GM21717 (cell line): ENCODE measurements around the gene CLMN.

Experiments used
- ATAC-seq: cut with Tn5 transposase; IDR thresholded peaks from one replicate; pipeline ENCODE4 v1.9.1; 2021; ENCODE audit warnings: mild to moderate bottlenecking, moderate library complexity; ENCODE audit not compliant: unreplicated experiment

CLMN gene

DNA sequence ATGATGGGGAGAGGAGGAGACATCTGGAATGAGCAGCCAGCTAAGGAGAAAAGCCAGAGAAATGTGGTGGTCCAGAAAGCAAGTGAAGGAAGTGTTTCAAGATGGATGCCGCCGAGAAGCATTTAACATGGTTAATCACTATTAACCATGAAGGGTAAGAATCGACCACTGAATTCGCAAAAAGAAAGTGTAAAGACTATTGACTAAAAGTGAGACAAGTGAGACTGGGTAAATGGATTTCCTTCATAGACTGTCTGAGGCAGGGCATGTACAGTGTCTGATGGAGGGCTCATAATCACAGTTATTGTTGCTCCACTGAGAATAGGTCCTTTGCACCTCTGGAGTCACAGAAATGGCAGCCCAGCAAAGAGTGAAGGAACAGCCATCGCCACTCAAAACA lies 25.3 kb upstream of the CLMN start:
- ATAC-seq: no peak

DNA sequence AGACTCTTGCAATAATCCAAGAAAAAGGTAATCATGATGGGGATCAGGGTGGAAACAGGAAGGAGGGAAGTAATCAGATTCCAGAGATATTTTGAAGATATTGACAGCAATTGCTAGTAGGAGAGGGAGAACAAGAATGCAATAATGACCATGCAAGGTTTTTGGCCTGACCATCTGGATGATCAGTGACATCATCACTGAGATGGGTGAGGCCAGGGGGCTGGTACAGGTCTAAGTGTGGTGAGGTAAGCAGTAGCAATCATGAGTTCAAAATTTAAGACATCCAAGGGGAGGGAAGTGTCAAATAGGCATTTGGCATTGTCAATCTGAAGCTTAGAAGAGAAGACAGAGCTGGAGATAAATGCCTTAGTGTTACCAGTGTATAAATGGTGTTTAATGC lies 24.8 kb upstream of the CLMN start:
- ATAC-seq: no peak

DNA sequence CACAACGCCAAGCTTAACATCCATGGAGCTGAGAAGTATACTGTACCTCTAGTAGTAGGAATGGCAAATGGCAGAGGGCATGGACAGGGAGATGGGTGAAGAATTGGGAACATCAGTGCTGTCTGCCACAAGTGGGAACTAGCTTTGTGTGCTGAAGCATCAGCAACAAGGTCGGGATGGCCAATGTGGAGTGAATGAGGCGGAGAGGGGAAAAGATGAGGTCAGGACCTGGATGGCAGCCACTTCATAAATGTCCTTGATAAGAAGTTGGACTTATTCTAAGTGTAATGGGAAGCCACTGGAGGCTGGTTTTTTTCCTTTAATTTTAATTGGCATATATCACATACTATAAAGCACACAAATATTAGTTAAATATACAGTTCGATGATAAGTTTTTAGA lies 21.9 kb upstream of the CLMN start:
- no peak for ATAC-seq

DNA sequence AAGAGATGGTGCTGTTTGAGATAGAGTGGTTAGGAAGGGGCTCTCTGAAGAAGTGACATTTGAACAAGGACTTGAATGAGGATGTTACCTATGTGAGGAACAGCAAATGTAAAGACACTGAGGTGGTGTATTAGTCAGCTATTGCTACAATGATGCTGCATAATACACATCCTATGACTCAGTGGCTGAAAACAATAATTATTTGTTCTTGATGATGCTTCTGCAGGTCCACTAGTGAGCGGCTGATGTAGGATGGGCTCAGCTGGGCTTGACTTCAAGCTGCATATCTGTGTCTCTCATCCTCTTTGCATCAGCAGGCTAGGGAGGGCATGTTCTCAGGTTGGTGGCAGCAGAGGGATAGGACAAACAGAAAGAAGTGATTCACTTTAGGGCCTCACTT lies 21.4 kb upstream of the CLMN start:
- ATAC-seq: no peak

DNA sequence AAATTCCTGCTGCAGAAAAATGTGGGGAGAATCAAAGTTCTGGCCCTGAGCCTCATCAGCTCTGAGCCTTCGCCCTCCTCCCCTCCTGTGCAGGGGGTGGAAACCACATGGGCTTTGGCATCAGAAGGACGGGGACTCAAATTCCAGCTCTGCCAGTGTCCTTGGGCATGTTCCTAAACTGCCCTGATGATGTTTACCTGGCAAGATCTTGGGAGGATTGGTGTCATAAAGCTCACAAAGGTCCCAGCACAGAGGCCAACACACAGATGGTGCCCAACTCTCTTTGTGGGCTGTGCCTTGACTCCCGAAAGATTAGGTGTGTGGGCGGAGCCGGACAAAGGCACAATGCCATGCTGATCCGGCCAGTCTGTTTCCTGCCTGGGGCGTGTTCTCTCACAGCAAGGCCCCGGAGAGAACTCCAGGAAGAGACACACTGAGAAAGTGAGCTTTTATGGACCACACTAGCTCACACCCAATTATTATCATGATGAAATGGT lies 20.5 kb upstream of the CLMN start:
- ATAC-seq: no peak

DNA sequence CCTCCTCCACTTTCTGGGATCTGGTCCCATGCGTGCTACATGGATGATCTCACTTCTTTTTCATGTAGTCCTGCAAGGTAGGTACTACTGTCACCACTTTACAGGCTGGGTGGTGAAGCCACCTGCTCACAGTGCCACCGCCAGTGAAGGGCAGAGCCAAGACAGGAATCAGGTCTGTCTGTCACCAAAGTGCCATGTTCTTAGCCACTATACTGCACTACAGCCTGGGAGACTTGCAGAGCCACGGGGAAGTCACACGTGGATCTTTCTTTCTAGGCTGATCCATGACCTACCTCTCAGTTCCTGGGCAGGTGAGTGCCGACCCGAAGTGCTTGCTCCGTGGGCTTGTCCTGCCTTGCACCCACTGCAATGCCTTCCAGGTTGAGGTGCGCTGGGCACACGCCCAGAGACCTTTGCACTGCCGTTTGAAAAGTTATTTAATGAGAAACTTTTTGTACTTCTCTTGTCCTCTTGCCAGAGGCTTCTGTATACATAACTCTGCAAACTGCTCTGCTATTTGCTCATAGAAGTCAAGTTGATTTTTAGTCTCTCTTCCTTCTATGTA lies 19.7 kb upstream of the CLMN start:
- no peak for ATAC-seq

DNA sequence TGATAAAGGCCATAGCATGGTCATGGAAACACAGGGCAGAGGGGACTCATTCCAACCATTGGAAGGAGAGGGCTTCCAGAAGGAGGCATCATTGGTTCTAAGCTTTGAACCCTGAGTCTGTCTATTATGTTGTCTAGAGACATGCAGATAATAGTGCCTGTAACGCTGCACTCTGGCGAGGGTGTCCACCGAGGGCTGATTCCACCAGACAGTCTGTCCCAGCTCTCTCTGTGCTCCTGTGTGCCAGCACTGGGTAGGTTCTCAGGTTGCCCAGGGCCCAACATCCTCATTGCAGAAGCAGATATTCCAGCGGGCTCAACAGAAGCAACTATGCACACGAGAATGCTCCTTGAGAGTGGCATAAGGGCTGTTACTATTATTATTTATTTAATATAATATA lies 18.7 kb upstream of the CLMN start:
- ATAC-seq: no peak

DNA sequence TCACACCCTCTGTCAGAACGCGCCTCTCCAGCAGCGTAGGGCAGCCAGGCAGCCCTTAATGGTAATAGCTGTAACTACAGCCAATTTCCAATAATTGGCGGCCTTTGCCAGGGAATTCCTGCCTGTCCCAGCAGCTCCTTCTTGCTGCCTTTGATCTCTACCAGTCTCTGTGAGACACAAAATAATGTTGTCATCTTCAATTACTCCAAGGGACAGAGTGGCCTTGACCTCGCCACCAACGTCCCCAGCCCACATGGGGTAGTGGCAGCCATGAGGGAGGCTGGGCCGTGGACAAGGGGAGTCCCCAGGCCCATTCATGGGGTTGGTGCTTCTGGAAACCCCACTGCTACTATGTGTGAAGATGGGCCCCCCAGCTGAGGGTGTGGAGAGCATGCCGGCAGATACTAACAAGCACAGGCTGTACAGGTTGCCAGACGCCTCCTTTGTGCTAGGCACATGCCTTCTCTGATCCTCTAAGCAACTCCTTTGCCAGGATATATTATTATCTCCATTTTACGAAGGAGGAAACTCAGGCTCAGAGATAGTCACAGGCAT lies 17.4 kb upstream of the CLMN start:
- no peak for ATAC-seq

DNA sequence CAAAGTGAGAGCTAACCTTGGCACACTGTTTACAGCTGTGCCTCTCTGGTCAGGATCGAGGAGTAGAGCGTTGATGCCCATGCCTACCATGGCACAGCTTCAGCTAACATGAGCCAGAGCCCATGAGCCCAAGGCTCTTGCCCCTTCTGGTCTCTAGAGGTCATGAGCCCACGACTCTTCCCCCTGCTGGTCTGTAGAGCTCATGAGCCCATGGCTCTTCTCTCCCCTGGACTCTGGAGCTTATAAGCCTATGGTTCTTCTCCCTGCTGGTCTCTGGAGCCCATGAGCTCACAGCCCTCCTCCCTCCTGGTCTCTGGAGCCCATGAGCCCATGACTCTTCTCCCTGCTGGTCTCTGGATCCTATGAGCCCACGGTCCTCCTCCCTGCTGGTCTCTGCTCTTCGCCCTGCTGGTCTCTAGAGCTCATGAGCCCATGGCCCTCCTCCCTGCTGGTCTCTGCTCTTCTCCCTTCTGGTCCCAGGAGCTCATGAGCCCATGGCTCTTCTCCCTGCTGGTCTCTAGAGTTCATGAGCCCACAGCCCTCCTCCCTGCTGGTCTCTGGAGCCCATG lies 16.6 kb upstream of the CLMN start:
- no peak for ATAC-seq

DNA sequence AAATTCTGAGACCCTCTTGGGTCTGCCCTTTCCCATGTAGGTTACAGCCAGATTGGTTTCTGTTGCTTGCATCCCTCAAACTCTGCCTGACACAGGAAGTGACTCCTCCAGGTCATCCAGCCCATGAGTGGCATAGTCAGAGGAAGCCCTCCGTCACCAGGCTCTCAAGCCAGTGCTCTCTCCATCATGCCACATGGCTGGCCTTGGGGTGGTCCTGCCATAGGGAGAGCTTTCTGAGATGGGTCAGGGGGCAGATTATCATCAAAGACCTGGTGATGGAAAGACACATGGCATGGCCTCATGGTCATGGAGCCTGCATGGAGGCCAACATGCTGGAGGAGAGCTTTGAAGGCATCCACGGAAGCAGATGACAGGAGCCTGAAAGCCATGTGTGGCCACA lies 15.4 kb upstream of the CLMN start:
- ATAC-seq: no peak

DNA sequence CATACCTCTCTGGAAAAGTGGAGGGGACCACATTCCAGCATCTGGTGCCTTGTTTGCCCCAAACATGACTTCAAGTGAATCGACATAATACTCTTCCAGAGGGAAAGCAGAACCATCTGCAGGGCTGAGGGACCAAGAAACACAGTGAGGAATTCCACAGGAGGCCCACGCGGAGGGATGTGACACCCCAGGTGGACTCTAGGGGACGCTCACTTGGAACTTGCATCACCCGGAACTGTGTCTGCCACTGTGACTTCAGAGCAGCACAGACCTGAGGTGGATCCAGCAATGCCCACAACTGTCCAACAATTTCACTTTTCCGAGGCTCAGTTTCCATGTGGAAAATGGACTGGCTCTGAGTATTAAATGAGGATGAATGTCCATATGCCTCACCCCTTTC lies 14.3 kb upstream of the CLMN start:
- no peak for ATAC-seq

DNA sequence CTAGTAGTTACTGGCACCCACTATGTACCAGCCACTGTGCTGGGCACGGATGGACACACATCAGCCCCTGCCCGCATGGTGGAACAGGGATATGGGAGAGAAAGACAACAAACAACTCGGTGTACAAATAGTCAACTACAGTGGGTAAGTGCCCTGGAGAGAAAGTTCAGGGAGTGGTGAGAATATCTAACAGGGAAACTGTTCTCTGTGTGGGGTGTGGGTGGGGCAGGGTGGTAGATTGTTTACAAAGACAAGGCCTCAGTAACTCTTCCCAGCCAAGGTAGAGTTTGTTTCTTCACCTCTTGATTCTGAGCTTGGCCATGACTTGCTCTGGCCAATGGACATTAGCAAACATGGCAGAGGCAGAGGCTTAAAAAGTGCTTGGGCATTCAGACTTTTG lies 12.9 kb upstream of the CLMN start:
- ATAC-seq: no peak

DNA sequence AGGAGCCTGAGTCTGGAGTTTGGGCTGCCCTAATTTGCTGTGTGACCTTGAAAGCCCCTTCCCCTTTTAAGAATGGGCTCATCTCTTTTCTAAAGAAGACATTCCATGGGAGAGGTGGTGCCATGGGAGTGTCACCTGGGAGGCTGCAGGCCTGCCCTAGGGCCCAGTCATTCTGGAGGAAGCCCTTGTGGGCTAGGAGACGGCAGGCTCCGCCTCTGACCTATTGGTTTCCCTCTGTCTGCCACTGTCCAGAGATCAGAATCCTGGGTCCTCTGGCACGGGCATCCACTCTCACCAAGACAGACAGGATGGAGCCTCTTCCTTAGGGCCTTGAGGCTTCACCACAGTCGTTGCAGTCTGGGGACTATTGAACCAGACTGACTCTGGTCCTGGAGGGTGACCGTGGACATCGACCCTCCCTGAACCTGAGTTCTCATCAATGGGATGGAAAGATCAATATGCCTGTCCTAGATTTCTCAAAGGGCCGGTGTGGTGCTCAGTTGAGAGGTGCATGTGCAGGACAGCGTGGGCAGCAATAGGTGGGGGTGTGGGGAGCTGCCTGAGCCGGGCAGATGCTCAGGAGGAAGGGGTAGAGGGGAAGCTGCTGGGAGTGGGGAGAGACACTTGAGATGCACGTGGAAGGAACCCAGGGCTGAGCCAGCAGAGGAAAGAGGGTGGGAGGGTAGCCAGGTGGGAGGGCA lies 12.2 kb upstream of the CLMN start:
- ATAC-seq: no peak

DNA sequence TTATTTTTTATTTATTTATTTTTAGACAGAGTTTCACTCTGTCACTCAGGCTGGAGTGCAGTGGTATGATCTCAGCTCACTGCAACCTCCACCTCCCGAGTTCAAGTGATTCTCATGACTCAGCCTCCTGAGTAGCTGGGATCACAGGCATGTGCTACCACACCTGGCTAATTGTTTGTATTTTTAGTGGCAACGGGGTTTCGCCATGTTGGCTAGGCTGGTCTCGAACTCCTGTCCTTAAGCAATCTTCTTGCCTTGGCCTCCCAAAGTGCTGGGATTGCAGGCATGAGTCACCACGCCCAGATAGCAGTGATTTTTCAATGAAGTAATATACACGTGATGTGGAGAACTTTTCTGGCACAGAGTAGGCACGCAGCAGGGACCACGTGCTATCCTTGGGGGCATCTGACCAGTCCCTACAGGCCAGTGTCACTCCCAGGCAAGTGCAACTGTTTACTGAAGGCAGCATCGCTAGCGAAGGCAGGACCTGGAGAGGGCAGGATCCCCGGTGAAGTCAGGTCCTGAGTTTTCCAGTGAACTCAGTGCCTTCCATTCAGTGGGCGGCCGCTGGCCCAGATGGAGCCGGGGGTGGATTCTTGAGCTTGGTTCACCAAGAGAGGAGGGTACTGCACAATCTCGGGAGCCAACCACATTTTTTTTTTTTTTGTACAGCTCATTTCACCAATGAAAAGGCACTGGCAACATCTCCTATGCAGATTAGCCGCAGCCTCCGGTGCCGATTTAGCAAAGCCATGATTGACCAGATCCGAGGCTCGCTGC lies 11.1 kb upstream of the CLMN start:
- ATAC-seq: no peak

DNA sequence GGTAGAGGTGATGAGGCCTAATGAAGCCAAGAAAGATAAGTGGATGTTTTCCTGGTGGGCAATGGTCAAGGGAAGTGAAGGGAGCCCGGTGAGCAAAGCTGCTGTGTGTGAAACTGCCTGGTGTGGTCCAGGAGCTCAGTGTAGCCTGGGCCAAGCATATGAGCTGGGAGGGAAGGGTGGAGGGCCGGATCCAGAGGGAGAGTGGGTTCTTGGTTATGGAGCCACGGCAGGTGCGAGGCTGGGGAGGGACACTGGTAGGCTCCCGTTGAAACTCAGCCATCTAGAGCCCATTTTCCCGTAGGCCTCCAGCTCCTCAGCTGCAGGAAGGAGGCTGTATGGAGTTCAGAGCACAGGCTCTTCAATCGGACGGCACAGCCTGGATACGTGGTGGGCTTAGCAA lies 10.2 kb upstream of the CLMN start:
- ATAC-seq: no peak

DNA sequence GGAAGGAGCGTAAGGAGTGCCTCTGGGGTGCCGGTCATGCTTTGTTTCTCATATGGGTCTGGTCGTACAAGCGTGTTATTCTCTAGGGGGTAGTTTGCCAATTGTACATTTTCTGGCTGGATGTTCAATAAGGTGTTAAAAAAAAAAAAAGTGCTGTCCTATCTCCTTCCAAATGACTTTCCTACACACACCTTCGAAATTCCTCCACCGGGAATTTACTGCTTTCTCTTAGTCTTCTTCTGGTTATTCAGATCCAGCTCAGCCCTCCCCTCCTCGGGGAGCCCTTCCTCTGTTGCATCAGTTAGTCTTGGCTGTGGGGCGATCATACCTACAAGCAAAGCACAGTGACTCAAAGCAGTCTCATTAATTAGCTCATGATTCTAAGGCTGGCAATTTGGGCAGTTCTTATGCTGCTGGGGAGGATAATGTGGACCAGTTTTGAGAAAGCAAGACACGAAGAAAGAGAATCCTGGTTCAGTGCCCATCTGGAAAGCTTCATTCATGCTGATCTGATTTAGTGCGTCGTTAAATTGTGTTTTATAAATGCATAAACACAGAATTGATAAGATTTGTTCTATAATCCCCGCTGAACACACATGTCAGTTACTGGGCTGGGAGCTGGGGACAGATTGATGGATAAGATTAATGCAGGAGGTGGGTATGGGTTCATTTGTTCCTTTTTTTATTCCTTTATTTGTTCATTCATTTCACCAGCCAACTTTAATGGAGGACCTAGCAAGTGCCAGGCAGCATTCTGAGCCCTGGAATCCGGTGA lies 9.2 kb upstream of the CLMN start:
- ATAC-seq: no peak

DNA sequence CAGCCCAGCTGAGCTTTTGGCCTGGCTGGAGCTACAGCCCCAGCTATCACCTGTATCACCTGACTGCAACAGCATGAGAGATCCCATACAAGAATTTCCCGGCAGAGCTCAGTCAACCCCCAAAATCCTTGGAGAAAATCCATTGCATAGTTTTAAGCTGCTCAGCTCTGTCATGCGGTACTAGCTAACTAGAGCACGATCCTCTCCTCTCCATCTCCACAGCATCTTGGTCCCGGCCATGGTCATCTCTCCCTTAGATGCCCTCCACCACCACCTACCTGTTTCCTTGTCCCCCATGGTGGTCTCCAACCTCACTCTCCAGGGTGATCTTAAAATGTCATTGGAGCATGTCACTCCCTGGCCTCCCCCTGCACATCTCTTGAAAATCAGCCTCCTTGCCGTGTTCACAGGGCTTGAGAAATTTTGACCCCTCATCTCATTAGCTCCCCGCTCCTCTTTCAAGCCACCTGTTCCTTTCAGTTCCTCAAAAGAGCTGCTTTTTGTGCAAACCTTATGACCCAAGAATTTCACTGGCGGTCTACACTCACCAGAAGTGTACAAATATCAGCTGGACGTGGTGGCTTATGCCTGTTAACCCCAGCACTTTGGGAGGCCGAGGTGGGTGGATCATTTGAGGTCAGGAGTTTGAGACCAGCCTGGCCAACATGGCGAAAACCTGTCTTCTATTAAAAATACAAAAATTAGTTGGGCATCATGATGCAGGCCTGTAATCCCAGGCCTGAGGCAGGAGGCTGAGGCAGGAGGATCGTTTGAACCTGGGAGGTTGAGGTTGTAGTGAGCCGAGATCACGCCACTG lies 8.1 kb upstream of the CLMN start:
- peak; percentile 89 for ATAC-seq

DNA sequence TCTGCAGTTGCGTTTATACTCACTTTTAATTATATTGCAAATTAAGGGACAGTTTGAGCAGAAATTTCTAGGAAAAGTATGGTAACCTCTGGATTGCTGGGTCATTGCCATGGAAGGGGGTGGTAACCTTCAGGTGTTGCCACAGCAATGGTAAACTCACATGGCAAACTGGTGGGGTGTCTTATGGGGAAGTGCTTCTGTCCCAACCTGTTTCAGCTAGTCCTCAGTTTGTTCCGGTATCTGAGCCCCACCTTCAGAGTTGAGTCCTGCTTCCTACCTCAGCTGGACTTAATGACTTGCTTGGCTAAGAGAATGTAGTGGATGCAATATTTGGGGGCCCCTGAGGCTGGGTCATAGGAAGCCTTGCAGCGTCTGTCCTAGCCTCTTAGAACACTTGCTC lies 7.3 kb upstream of the CLMN start:
- no peak for ATAC-seq

DNA sequence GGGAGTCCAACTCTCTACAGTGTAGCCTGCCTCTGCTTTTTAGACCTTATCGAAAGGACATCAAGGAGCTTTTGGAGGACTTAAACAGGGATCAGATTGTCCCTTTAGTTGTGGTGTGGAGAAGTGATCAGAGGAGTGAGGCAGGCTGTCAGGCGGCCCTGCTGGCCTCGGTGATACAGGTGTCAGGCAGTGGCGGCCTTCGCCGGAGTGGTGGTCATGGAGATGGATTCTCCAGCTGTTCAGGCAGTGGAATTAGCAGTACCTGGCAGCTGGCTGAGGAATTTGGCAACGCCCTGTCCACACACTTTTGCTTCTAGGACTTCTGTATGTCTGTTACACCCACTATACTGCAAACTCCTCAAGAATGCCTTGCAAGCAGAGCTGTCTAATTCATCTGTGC lies 4.2 kb upstream of the CLMN start:
- no peak for ATAC-seq

DNA sequence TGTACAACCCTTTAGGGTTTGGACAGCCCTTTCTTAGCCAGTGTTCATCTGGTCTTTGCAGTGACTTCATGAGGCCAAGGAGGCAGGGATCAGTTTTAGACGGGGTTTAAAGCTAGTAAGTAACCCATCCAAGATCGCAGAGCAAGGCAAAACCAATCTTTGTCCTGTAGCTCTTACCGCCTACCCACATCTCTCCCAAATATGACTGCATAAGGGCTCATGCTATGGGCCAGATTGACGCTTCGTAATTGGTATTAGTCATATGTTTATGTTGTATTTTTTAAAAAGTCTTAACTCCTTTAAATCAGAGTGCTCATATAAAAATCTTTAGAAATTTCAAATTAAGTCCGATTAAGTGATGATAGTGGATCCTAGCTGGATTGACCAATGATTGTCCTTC lies 3.7 kb upstream of the CLMN start:
- no peak for ATAC-seq
